ENCODE results near the gene ALS2. TPM values are rescaled to one million over a fixed set of nuclear protein-coding genes. Genes with fewer than 3 reads are reported as not detected.

ALS2 gene
- total RNA-seq, 4 donors from 2014 or later: 20.4 to 33.8 (median 29.2) TPM

- H3K4me1 ChIP-seq: peaks cover 0 to 7% (median 3%) of the 10 kb centered on the region in 4 donors
- TF ChIP-seq, protein P1, sequence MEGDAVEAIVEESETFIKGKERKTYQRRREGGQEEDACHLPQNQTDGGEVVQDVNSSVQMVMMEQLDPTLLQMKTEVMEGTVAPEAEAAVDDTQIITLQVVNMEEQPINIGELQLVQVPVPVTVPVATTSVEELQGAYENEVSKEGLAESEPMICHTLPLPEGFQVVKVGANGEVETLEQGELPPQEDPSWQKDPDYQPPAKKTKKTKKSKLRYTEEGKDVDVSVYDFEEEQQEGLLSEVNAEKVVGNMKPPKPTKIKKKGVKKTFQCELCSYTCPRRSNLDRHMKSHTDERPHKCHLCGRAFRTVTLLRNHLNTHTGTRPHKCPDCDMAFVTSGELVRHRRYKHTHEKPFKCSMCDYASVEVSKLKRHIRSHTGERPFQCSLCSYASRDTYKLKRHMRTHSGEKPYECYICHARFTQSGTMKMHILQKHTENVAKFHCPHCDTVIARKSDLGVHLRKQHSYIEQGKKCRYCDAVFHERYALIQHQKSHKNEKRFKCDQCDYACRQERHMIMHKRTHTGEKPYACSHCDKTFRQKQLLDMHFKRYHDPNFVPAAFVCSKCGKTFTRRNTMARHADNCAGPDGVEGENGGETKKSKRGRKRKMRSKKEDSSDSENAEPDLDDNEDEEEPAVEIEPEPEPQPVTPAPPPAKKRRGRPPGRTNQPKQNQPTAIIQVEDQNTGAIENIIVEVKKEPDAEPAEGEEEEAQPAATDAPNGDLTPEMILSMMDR (IDR thresholded peaks at IDR 0.05): no peak
- TF ChIP-seq POLR2A (IDR thresholded peaks at IDR 0.05): no peak
- H3K36me3 ChIP-seq: no peaks in the 10 kb centered on the region
- H3K9me3 ChIP-seq: no peaks in the 10 kb centered on the region
- DNase-seq: no peak
- no peak overlapping the region for H3K27ac ChIP-seq
- H3K27me3 ChIP-seq: no peaks in the 10 kb centered on the region
- no peak overlapping the region for H3K4me3 ChIP-seq
Observed at GRCh38 chr2:201784563-201784962, 3.8 kb upstream of the ALS2 start.

DNA sequence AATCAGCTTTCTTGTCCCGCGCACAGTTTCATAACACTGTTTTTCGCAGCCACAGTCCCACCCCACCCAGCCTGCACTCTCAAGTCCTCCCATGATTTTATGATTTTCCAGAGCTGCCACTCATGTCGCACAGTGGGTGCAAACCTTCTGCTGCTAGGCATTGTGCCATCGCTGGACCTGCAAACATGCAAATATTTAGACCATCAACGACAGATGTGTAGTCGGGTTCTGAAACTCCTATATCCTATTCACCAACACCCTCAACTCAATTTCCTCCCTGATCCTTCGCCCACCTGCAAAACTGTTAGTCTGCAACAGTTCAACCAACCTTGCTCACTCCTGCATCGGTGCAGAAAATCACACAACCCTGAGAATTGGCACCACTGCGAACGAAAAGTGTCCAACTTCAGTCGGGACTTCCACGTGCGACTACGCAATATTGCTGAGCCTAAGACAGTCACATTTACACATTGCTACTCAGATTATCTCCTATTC lies 871 bp upstream of the ALS2 start:
- H3K4me3 ChIP-seq: peak overlapping the region; percentile 67 to 94 (median 84)
- H3K27me3 ChIP-seq: no peaks in the 10 kb centered on the region
- peak overlapping the region; percentile 85 to 94 (median 90) for H3K27ac ChIP-seq
- no peaks in the 10 kb centered on the region for H3K9me3 ChIP-seq
- peak in 1 of 3 donors; percentile 26 for DNase-seq
- TF ChIP-seq, protein P1 (IDR thresholded peaks at IDR 0.05): no peak
- TF ChIP-seq POLR2A (IDR thresholded peaks at IDR 0.05): no peak
- peaks cover 0 to 25% (median 3%) of the 10 kb centered on the region in 4 donors for H3K4me1 ChIP-seq
- H3K36me3 ChIP-seq: no peaks in the 10 kb centered on the region

GRCh38 chr2:201779901-201780673 lies 646 bp downstream of the ALS2 start:
- no peaks in the 10 kb centered on the region for H3K27me3 ChIP-seq
- no peak for DNase-seq
- H3K9me3 ChIP-seq: no peaks in the 10 kb centered on the region
- TF ChIP-seq, protein P1 (IDR thresholded peaks at IDR 0.05): peak in 3 of 6 experiments; percentile 1 to 12 (median 5)
- no peak for TF ChIP-seq POLR2A (IDR thresholded peaks at IDR 0.05)
- peaks cover 0 to 33% (median 3%) of the 10 kb centered on the region in 4 donors for H3K4me1 ChIP-seq
- H3K4me3 ChIP-seq: peak overlapping the region; percentile 67 to 94 (median 84)
- H3K36me3 ChIP-seq: no peaks in the 10 kb centered on the region
- peak overlapping the region; percentile 85 to 94 (median 90) for H3K27ac ChIP-seq

GRCh38 chr2:201777869-201778268 lies 2.9 kb downstream of the ALS2 start:
- DNase-seq: no peak
- Histone ChIP-seq H3K27ac (no peak overlapping the region), H3K27me3 (no peaks in the 10 kb centered on the region), H3K4me1 (peaks cover 0 to 35% (median 3%) of the 10 kb centered on the region in 4 donors), H3K36me3 (no peaks in the 10 kb centered on the region), H3K4me3 (no peak overlapping the region), H3K9me3 (no peaks in the 10 kb centered on the region)
- TF ChIP-seq, protein P1 (IDR thresholded peaks at IDR 0.05): no peak
- no peak for TF ChIP-seq POLR2A (IDR thresholded peaks at IDR 0.05)

DNA sequence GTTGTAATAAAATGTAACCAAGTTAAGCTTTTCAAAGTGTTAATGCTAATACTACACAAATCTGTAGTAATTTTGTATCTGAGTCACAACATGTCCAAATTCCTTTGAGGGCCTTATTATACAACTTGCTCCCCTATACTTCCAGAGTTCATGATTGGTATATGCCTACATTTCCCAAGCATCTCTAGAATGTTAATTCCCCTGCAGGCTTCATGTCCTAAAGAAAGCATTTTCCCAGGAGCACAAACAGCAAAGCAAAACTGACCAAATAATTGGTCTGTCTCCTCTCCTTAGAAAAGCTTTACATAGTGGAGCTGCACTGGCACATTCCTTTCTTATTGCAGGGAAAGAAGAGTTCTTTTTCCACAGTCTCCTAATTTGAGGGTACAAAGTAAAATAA lies 3.7 kb downstream of the ALS2 start:
- H3K27ac ChIP-seq: no peak overlapping the region
- no peaks in the 10 kb centered on the region for H3K9me3 ChIP-seq
- TF ChIP-seq POLR2A (IDR thresholded peaks at IDR 0.05): no peak
- TF ChIP-seq, protein P1 (IDR thresholded peaks at IDR 0.05): no peak
- no peaks in the 10 kb centered on the region for H3K27me3 ChIP-seq
- no peak overlapping the region for H3K4me3 ChIP-seq
- peaks cover 0 to 35% (median 3%) of the 10 kb centered on the region in 4 donors for H3K4me1 ChIP-seq
- no peak for DNase-seq
- no peaks in the 10 kb centered on the region for H3K36me3 ChIP-seq
